Suprapubic skin (tissue), 4 donors: ENCODE results near the gene ARSD.

Experiments used
- CTCF ChIP-seq, 2 donors: fragments of 200-600 bp in 1 of 2; fragments of 450-650 bp in 1 of 2; sonication (generic) in 1 of 2; IDR thresholded peaks; one replicate each; pipeline ENCODE4 v1.5.1; 2016 to 2019; ENCODE audit warnings: antibody characterized with exemption in 2 of 2, mild to moderate bottlenecking in 1 of 2, moderate library complexity in 1 of 2
- EP300 ChIP-seq: sonication (generic); formaldehyde crosslinking; IDR thresholded peaks from one replicate; pipeline ENCODE4 v1.6.1; 2017; ENCODE audit warnings: antibody characterized with exemption
- POLR2AphosphoS5 ChIP-seq, 3 donors: sonication (generic); formaldehyde crosslinking; IDR thresholded peaks; one replicate each; pipeline ENCODE4 v1.6.1; 2017; ENCODE audit warnings: antibody characterized with exemption in 3 of 3

GRCh38 chrX:2888309-2888708 lies 40.8 kb downstream of the ARSD start:
- no peak for TF ChIP-seq POLR2AphosphoS5 (IDR thresholded peaks at IDR 0.05)
- no peak for TF ChIP-seq CTCF (IDR thresholded peaks at IDR 0.05)
- TF ChIP-seq EP300: no peak
